Measurements from ENCODE around the gene KSR1. TPM values are rescaled to one million over a fixed set of nuclear protein-coding genes. Genes with fewer than 3 reads are reported as not detected.

Gene KSR1
- total RNA-seq, 4 donors from 2014 or later, result 21.9 to 34.1 (median 29.0) TPM

DNA sequence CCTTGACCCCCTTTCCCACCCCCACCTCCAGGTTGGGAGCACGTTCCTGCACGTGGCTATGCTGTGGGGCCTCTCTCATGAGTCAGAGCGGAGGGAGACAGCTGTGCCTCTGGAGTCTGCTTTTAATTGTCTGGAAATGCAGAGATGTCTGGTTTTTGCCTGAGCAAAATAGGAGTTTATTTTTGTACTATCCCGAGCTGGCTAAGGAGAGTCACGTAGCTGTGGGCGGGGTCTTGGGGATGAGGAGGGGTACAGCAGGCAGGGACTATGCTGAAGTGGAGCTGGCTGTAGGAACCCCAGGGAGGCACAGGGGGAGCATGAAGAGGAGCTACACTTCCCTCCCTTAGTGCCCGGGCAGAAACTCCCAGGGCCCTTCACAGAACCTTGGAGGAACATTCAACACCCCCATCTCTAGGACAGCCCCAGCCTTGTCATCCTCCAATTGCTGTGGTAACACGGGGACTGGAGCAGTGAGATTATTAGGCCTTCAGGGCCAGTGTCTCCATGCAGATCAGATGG is 130.0 kb downstream of the KSR1 start:
- TF ChIP-seq, protein P1, sequence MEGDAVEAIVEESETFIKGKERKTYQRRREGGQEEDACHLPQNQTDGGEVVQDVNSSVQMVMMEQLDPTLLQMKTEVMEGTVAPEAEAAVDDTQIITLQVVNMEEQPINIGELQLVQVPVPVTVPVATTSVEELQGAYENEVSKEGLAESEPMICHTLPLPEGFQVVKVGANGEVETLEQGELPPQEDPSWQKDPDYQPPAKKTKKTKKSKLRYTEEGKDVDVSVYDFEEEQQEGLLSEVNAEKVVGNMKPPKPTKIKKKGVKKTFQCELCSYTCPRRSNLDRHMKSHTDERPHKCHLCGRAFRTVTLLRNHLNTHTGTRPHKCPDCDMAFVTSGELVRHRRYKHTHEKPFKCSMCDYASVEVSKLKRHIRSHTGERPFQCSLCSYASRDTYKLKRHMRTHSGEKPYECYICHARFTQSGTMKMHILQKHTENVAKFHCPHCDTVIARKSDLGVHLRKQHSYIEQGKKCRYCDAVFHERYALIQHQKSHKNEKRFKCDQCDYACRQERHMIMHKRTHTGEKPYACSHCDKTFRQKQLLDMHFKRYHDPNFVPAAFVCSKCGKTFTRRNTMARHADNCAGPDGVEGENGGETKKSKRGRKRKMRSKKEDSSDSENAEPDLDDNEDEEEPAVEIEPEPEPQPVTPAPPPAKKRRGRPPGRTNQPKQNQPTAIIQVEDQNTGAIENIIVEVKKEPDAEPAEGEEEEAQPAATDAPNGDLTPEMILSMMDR (IDR thresholded peaks at IDR 0.05; ENCODE audit: low read depth), result no peak

DNA sequence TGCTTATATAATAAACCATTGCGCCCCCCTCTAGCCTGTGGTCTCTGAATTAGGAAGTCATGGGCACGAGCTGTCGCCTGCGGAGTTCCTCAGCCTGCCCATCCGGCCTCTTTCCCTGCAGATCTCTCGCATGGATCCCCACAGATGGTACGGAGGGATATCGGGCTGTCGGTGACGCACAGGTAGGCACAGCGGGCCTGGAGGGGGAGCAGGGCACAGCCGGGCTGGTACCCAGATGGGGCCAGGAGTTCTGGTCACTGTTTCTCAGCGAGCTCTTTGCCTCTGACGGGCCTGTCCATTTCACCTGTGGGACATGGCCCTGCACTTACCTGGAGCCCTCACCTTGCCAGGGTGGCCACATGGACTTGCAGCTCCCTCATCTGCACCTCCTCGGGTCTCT is 132.1 kb downstream of the KSR1 start:
- TF ChIP-seq, protein P1 (IDR thresholded peaks at IDR 0.05; ENCODE audit: low read depth), result no peak

DNA sequence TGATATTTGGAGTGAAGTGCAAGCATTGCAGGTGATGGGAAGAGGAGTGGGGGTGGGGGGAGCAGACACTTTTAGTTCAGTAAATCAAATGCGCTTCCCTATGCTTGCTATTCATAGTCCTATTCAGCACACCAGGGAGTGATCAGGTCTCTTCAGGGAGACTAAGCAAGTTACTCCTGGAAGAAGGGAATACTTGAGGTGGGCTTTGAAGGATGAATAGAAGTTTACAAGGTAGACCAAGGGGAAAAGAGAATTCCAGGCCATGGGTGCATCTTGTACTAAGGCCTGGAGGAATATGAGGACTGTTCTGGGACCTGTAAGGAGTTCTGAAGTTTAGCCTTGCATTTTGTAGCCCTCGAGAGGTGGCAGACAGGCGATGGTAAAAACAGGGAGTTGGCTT is 134.6 kb downstream of the KSR1 start:
- TF ChIP-seq, protein P1 (IDR thresholded peaks at IDR 0.05; ENCODE audit: low read depth), result no peak

- TF ChIP-seq, protein P1 (IDR thresholded peaks at IDR 0.05; ENCODE audit: low read depth), result no peak
These were observed 135.7 kb downstream of the KSR1 start for GRCh38 chr17:27591986-27592385.

DNA sequence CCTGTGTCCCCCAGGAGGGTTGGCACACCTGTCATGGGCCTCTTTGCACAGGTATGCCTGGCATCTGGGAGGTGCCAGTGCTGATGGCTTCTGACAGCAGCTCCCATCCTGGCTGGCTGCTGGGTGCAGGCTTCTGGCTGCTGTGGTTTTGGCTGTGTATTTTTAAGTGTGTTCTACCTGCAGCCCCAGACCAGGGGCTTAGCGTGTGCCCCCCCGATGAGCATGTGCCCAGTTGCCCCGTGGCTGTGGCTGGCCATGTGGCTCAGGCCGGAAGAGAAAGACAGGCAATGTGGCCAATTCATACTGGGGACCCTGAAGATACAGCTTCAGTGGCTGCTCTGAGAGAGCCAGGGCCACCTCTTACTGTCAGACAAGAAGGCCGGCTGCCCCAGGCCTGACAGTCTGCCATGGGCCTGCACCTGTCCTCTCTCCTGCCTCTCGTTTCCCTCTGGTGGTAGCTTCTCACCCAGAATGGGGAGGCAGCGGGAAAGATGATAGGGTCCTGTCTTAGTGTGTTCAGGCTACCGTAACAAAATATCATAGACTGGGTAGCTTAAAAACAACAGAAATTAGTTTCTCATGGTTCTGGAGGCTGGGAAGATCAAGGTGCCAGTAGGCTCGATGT is 137.1 kb downstream of the KSR1 start:
- TF ChIP-seq, protein P1 (IDR thresholded peaks at IDR 0.05; ENCODE audit: low read depth), result no peak

GRCh38 chr17:27593857-27594255 is 137.6 kb downstream of the KSR1 start:
- TF ChIP-seq, protein P1 (IDR thresholded peaks at IDR 0.05; ENCODE audit: low read depth), result no peak

- TF ChIP-seq, protein P1 (IDR thresholded peaks at IDR 0.05; ENCODE audit: low read depth), result no peak
These were observed 139.0 kb downstream of the KSR1 start for GRCh38 chr17:27595208-27595607.
